Endodermal cell (in vitro differentiated cells): Measurements from ENCODE around the gene NKG7. TPM values are rescaled to one million over a fixed set of nuclear protein-coding genes. Genes with fewer than 3 reads are reported as not detected.

ENCODE experiments used
- DNase-seq: peaks from one replicate; pipeline ENCODE4 v3.0.0-alpha.2; 2017
- H3K27ac ChIP-seq: 2 replicates; pipeline ENCODE4 v1.5.1; 2013; ENCODE audit warnings: mild to moderate bottlenecking, low read depth, low read length, moderate library complexity
- H3K27me3 ChIP-seq: 2 replicates; pipeline ENCODE4 v1.6.1; 2013; ENCODE audit warnings: mild to moderate bottlenecking, low read length, moderate library complexity; ENCODE audit not compliant: insufficient read depth, control insufficient read depth, poor library complexity, severe bottlenecking
- H3K36me3 ChIP-seq: 2 replicates; pipeline ENCODE4 v1.7.0; 2013; ENCODE audit warnings: mild to moderate bottlenecking, low read length, moderate library complexity; ENCODE audit not compliant: control insufficient read depth, insufficient read depth
- H3K4me1 ChIP-seq: one replicate; pipeline ENCODE4 v1.7.0; 2013; ENCODE audit warnings: low read length; ENCODE audit not compliant: control insufficient read depth, insufficient read depth
- H3K4me3 ChIP-seq: 2 replicates; pipeline ENCODE4 v1.5.1; 2013; ENCODE audit warnings: mild to moderate bottlenecking, low read length, moderate library complexity
- H3K9ac ChIP-seq: 2 replicates; pipeline ENCODE4 v1.6.1; 2013; ENCODE audit warnings: mild to moderate bottlenecking, low read length, moderate library complexity; ENCODE audit not compliant: poor library complexity, severe bottlenecking; ENCODE audit errors: extremely low read depth
- H3K9me3 ChIP-seq: 2 replicates; pipeline ENCODE4 v1.6.1; 2013; ENCODE audit warnings: mild to moderate bottlenecking, low read length, moderate library complexity; ENCODE audit not compliant: control insufficient read depth
- H3K27ac Mint-ChIP-seq: 2 replicates; pipeline ENCODE4 v1.8.0; 2020; ENCODE audit warnings: mixed read lengths
- H3K27me3 Mint-ChIP-seq: 2 replicates; pipeline ENCODE4 v1.8.0; 2021; ENCODE audit warnings: mild to moderate bottlenecking, mixed read lengths; ENCODE audit not compliant: insufficient read depth
- H3K36me3 Mint-ChIP-seq: 2 replicates; pipeline ENCODE4 v1.8.0; 2020; ENCODE audit warnings: low read depth, mixed read lengths
- H3K4me1 Mint-ChIP-seq: 2 replicates; pipeline ENCODE4 v1.8.0; 2020; ENCODE audit warnings: mixed read lengths
- H3K4me3 Mint-ChIP-seq: 2 replicates; pipeline ENCODE4 v1.8.0; 2020; ENCODE audit warnings: mild to moderate bottlenecking, moderate library complexity, mixed read lengths
- H3K9me3 Mint-ChIP-seq: 2 replicates; pipeline ENCODE4 v1.8.0; 2020; ENCODE audit warnings: mild to moderate bottlenecking, mixed read lengths
- CTCF ChIP-seq: fragments of 200-600 bp; sonication (generic); conservative IDR thresholded peaks from 2 replicates; pipeline ENCODE4 v1.5.0; 2021; ENCODE audit warnings: antibody characterized with exemption, mild to moderate bottlenecking
- WGBS, 2 experiments: methylation state at CpG; one replicate each; pipeline versions ENCODE4 v1.1.5 to v1.1.7; 2013; ENCODE audit warnings: missing lambda C conversion rate in 2 of 2, mixed read lengths in 1 of 2; ENCODE audit not compliant: insufficient coverage in 1 of 2, insufficient read length in 1 of 2; 5-methylcytosine and 5-hydroxymethylcytosine counted together
- total RNA-seq, 2 donors: library from RNA; stranded (reverse); fragmentation: NEBNext Ultra II Directional in 1 of 2; extraction: Animal tissue kit (Norgen Biotek cat#: 25700) in 1 of 2; gene quantifications; 2 replicates in 1 of 2; 3 replicates in 1 of 2; pipeline ENCODE4 v1.2.1, GENCODE V29; 2021

Gene NKG7
- total RNA-seq, 2 donors from 2014 or later, result not detected

DNA sequence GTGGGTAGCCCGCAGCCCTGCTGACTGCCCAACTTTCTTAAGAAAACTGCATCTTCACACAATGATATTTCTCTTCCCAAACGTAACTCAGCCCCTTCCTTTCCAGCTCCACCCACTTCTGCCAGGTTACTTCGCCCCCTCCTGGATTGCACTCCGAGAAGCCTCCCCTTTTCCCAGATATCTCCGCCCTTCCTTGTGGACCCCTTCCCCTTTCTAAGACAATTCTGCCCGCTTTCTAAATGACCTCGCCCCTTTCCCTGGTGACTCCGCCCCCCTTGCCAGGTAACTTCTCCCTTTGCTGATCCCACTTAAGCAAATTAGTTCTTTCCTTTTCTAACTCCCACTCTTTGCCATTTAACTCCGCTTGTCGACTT is 33.2 kb downstream of the NKG7 start:
- Histone ChIP-seq H3K4me1 (peaks cover 9% of the 10 kb centered on the region), H3K27me3 (no peaks in the 10 kb centered on the region), H3K36me3 (no peaks in the 10 kb centered on the region), H3K4me3 (peak overlapping the region; percentile 84), H3K9ac (peak overlapping the region; percentile 33), H3K27ac (peak overlapping the region; percentile 44), H3K9me3 (no peaks in the 10 kb centered on the region)
- H3K36me3 Mint-ChIP-seq, result peaks cover 14% of the 10 kb centered on the region
- WGBS, 2 experiments, result 0% methylated on average over 9 to 10 of the region's 10 CpGs
- peaks cover 25% of the 10 kb centered on the region for H3K4me1 Mint-ChIP-seq
- TF ChIP-seq CTCF, result no peak
- H3K9me3 Mint-ChIP-seq, result no peaks in the 10 kb centered on the region
- peak overlapping the region; percentile 79 for H3K4me3 Mint-ChIP-seq
- no peak for DNase-seq
- peaks cover 7% of the 10 kb centered on the region for H3K27me3 Mint-ChIP-seq
- H3K27ac Mint-ChIP-seq, result peak overlapping the region; percentile 98

GRCh38 chr19:51338563-51339312 is 33.7 kb downstream of the NKG7 start:
- DNase-seq, result peak; percentile 97
- TF ChIP-seq CTCF, result peak; percentile 94
- Histone ChIP-seq H3K4me3 (peak overlapping the region; percentile 84), H3K9me3 (no peaks in the 10 kb centered on the region), H3K27me3 (no peaks in the 10 kb centered on the region), H3K36me3 (no peaks in the 10 kb centered on the region), H3K9ac (peak overlapping the region; percentile 33), H3K27ac (peak overlapping the region; percentile 44), H3K4me1 (peaks cover 9% of the 10 kb centered on the region)
- Mint-ChIP-seq H3K4me3 (peak overlapping the region; percentile 79), H3K27me3 (peaks cover 7% of the 10 kb centered on the region), H3K36me3 (peaks cover 19% of the 10 kb centered on the region), H3K4me1 (peaks cover 25% of the 10 kb centered on the region), H3K9me3 (no peaks in the 10 kb centered on the region), H3K27ac (peak overlapping the region; percentile 98)
- WGBS, 2 experiments, result 4 to 12% methylated on average over 19 to 42 of the region's 43 CpGs

- no peaks in the 10 kb centered on the region for H3K9me3 ChIP-seq
- Mint-ChIP-seq H3K4me3 (peak overlapping the region; percentile 79), H3K36me3 (peaks cover 22% of the 10 kb centered on the region), H3K9me3 (no peaks in the 10 kb centered on the region), H3K27me3 (peaks cover 7% of the 10 kb centered on the region), H3K27ac (peak overlapping the region; percentile 48), H3K4me1 (peaks cover 23% of the 10 kb centered on the region)
- DNase-seq, result peak; percentile 48
- WGBS, 2 experiments, result 87 to 90% methylated on average over 15 to 19 of the region's 19 CpGs
- peaks cover 9% of the 10 kb centered on the region for H3K4me1 ChIP-seq
- no peak overlapping the region for H3K9ac ChIP-seq
- no peaks in the 10 kb centered on the region for H3K36me3 ChIP-seq
- no peaks in the 10 kb centered on the region for H3K27me3 ChIP-seq
- peak overlapping the region; percentile 84 for H3K4me3 ChIP-seq
- H3K27ac ChIP-seq, result no peak overlapping the region
- TF ChIP-seq CTCF, result no peak
These were observed 34.4 kb downstream of the NKG7 start for GRCh38 chr19:51337861-51338562.
